Measurements from ENCODE around the gene RPL7A.

GRCh38 chr9:133309608-133310007, 38.4 kb upstream of the RPL7A start:
- no peak for TF ChIP-seq POLR2A (IDR thresholded peaks at IDR 0.05)
- TF ChIP-seq CTCF (IDR thresholded peaks at IDR 0.05): no peak
